Raji (cell line): ENCODE data around the gene DYNAP.

Source experiments
- POLR2A ChIP-seq: IDR thresholded peaks from 2 replicates; pipeline ENCODE4 v1.6.1; 2011; ENCODE audit warnings: low read depth, low read length, control low read depth; ENCODE audit not compliant: insufficient read depth

The DYNAP gene

GRCh38 chr18:54590945-54591344, at the start of gene DYNAP:
Gene DYNAP, plus strand, starts transcription at chr18:54591245. Its CDS starts 38 bp downstream, at chr18:54591283.
- no peak for TF ChIP-seq POLR2A

- TF ChIP-seq POLR2A, result no peak
These were observed 39.5 kb upstream of the DYNAP start for GRCh38 chr18:54551590-54551989.

GRCh38 chr18:54555286-54555685, 35.8 kb upstream of the DYNAP start:
- no peak for TF ChIP-seq POLR2A

GRCh38 chr18:54555996-54556395, 35.0 kb upstream of the DYNAP start:
- no peak for TF ChIP-seq POLR2A

- TF ChIP-seq POLR2A, result no peak
These were observed 33.1 kb upstream of the DYNAP start for GRCh38 chr18:54557958-54558357.

- no peak for TF ChIP-seq POLR2A
These were observed 32.1 kb upstream of the DYNAP start for GRCh38 chr18:54558609-54559585.

GRCh38 chr18:54561706-54562267, 29.3 kb upstream of the DYNAP start:
- no peak for TF ChIP-seq POLR2A

- no peak for TF ChIP-seq POLR2A
These were observed 10.8 kb upstream of the DYNAP start for GRCh38 chr18:54580202-54580729.

- no peak for TF ChIP-seq POLR2A
These were observed 7.0 kb upstream of the DYNAP start for GRCh38 chr18:54584065-54584464.

- no peak for TF ChIP-seq POLR2A
These were observed 5.3 kb upstream of the DYNAP start for GRCh38 chr18:54585743-54586142.

GRCh38 chr18:54604211-54604610, 13.2 kb downstream of the DYNAP start:
- no peak for TF ChIP-seq POLR2A

- no peak for TF ChIP-seq POLR2A
These were observed 15.8 kb downstream of the DYNAP start for GRCh38 chr18:54606835-54607212.

- no peak for TF ChIP-seq POLR2A
These were observed 16.4 kb downstream of the DYNAP start for GRCh38 chr18:54607213-54608027.

- no peak for TF ChIP-seq POLR2A
These were observed 17.1 kb downstream of the DYNAP start for GRCh38 chr18:54608028-54608642.

- TF ChIP-seq POLR2A, result no peak
These were observed 20.8 kb downstream of the DYNAP start for GRCh38 chr18:54611816-54612215.

GRCh38 chr18:54612237-54612636, 21.2 kb downstream of the DYNAP start:
- no peak for TF ChIP-seq POLR2A
